IMR-90 (cell line): ENCODE measurements around the gene RPGRIP1L. TPM values are rescaled to one million over a fixed set of nuclear protein-coding genes. Genes with fewer than 3 reads are reported as not detected.

ENCODE experiments used
- ATAC-seq: fragments of 200-7000 bp; cut with Tn5 transposase; 2 replicates; pipeline ENCODE4 v1.9.1; 2020; ENCODE audit warnings: low read depth, mild to moderate bottlenecking, moderate library complexity
- BruUV-seq: library from RNA; stranded (reverse); fragments of 400-500 nt; replicated peaks from 2 replicates; lab custom pipeline; 2021; lab: Mats Ljungman, UMichigan
- CTCF ChIA-PET: fragments of 300-600 bp; formaldehyde crosslinking; extraction: SDS; loops from one replicate; lab custom pipeline; 2021; ENCODE audit warnings: antibody characterized with exemption; lab: Yijun Ruan, JAX
- POLR2A ChIA-PET: fragments of 300-600 bp; sonication (Branson Sonifier 250); formaldehyde crosslinking; loops from one replicate; lab custom pipeline; 2022; ENCODE audit warnings: antibody characterized with exemption; ENCODE audit not compliant: unreplicated experiment; lab: Charles Lee
- DNase-seq: peaks from one replicate; pipeline ENCODE4 v3.0.0; 2013
- H2AFZ ChIP-seq: replicated peaks from 2 replicates; pipeline ENCODE3; 2013; ENCODE audit warnings: low read length, mild to moderate bottlenecking; ENCODE audit not compliant: poor library complexity
- H2AK5ac ChIP-seq: 2 replicates; pipeline ENCODE4 v1.6.1; 2013; ENCODE audit warnings: low read depth, low read length, inconsistent platforms
- H2AK9ac ChIP-seq: replicated peaks from 2 replicates; pipeline ENCODE3; 2013; ENCODE audit warnings: mild to moderate bottlenecking, low read depth, low read length, moderate library complexity; ENCODE audit not compliant: poor library complexity
- H2BK120ac ChIP-seq: 2 replicates; pipeline ENCODE4 v1.6.1; 2013; ENCODE audit warnings: low read depth, low read length, inconsistent platforms
- H2BK15ac ChIP-seq: 3 replicates; pipeline ENCODE4 v1.6.1; 2013; ENCODE audit warnings: low read depth, low read length, inconsistent platforms
- H2BK20ac ChIP-seq: 2 replicates; pipeline ENCODE4 v1.6.1; 2013; ENCODE audit warnings: low read depth, mild to moderate bottlenecking, inconsistent platforms, low read length, moderate library complexity
- H2BK5ac ChIP-seq: 2 replicates; pipeline ENCODE4 v1.6.1; 2013; ENCODE audit warnings: mild to moderate bottlenecking, low read depth, low read length, inconsistent platforms; ENCODE audit not compliant: poor library complexity, severe bottlenecking
- H3K14ac ChIP-seq: replicated peaks from 2 replicates; pipeline ENCODE4 v1.6.1; 2013; ENCODE audit warnings: low read depth, low read length, inconsistent platforms
- H3K18ac ChIP-seq: 2 replicates; pipeline ENCODE4 v1.6.1; 2013; ENCODE audit warnings: low read depth, low read length, control low read depth
- H3K23ac ChIP-seq: 2 replicates; pipeline ENCODE4 v1.6.1; 2013; ENCODE audit warnings: low read depth, low read length, inconsistent platforms
- H3K27ac ChIP-seq: 2 replicates; pipeline ENCODE4 v1.5.1; 2013; ENCODE audit warnings: mild to moderate bottlenecking, control low read depth, low read length; ENCODE audit not compliant: insufficient read depth
- H3K27me3 ChIP-seq: 2 replicates; pipeline ENCODE4 v1.6.1; 2013; ENCODE audit warnings: low read length; ENCODE audit not compliant: control insufficient read depth, insufficient read depth
- H3K36me3 ChIP-seq: 2 replicates; pipeline ENCODE4 v1.6.1; 2013; ENCODE audit warnings: low read length, mixed read lengths; ENCODE audit not compliant: control insufficient read depth, insufficient read depth
- H3K4ac ChIP-seq: 2 replicates; pipeline ENCODE4 v1.6.1; 2013; ENCODE audit warnings: low read depth, low read length, inconsistent platforms
- H3K4me1 ChIP-seq: 2 replicates; pipeline ENCODE4 v1.6.1; 2013; ENCODE audit warnings: low read length, mixed read lengths; ENCODE audit not compliant: control insufficient read depth, insufficient read depth
- H3K4me2 ChIP-seq: 2 replicates; pipeline ENCODE4 v1.6.1; 2013; ENCODE audit warnings: low read depth, mild to moderate bottlenecking, control low read depth, low read length, moderate library complexity
- H3K4me3 ChIP-seq: 2 replicates; pipeline ENCODE4 v1.5.1; 2013; ENCODE audit warnings: low read depth, mild to moderate bottlenecking, control low read depth, low read length, moderate library complexity; ENCODE audit not compliant: insufficient read depth
- H3K56ac ChIP-seq: 2 replicates; pipeline ENCODE4 v1.6.1; 2013; ENCODE audit warnings: low read length, inconsistent platforms; ENCODE audit not compliant: insufficient read depth; ENCODE audit errors: extremely low read depth
- H3K79me1 ChIP-seq, 2 experiments: 2 replicates each; pipeline ENCODE4 v1.6.1; 2013; ENCODE audit warnings: low read length in 2 of 2, inconsistent platforms in 1 of 2, low read depth in 1 of 2
- H3K9ac ChIP-seq: 2 replicates; pipeline ENCODE4 v1.6.1; 2013; ENCODE audit warnings: low read depth, low read length, control low read depth
- H3K9me1 ChIP-seq: 2 replicates; pipeline ENCODE4 v1.6.1; 2013; ENCODE audit warnings: low read length, inconsistent platforms; ENCODE audit not compliant: insufficient read depth
- H3K9me3 ChIP-seq: 2 replicates; pipeline ENCODE4 v1.6.1; 2013; ENCODE audit warnings: low read length; ENCODE audit not compliant: control insufficient read depth, insufficient read depth
- H4K20me1 ChIP-seq: 2 replicates; pipeline ENCODE4 v1.6.1; 2013; ENCODE audit warnings: low read length, inconsistent platforms; ENCODE audit not compliant: insufficient read depth
- H4K5ac ChIP-seq: 2 replicates; pipeline ENCODE4 v1.6.1; 2013; ENCODE audit warnings: mild to moderate bottlenecking, low read depth, low read length, control low read depth
- H4K8ac ChIP-seq, 2 experiments: 2 replicates each; pipeline ENCODE4 v1.6.1; 2013; ENCODE audit warnings: low read depth in 2 of 2, low read length in 2 of 2, control low read depth in 1 of 2, inconsistent platforms in 1 of 2
- H4K91ac ChIP-seq: 2 replicates; pipeline ENCODE4 v1.6.1; 2013; ENCODE audit warnings: low read depth, low read length, inconsistent platforms; ENCODE audit not compliant: insufficient read depth
- FOS ChIP-seq: fragments of 150-350 bp; IDR thresholded peaks from 2 replicates; pipeline ENCODE4 v1.6.1; 2016; ENCODE audit warnings: low read depth, low read length
- MXI1 ChIP-seq: IDR thresholded peaks from 2 replicates; pipeline ENCODE4 v1.6.1; 2012; ENCODE audit warnings: low read depth, mild to moderate bottlenecking, low read length, moderate library complexity, borderline replicate concordance
- RAD21 ChIP-seq: IDR thresholded peaks from 2 replicates; pipeline ENCODE4 v1.6.1; 2012; ENCODE audit warnings: low read length, improper control_type of control experiment
- RFX5 ChIP-seq: IDR thresholded peaks from 2 replicates; pipeline ENCODE4 v1.8.0; 2012; ENCODE audit warnings: low read depth, mild to moderate bottlenecking, low read length, moderate library complexity
- SMC3 ChIP-seq: fragments of 150-350 bp; IDR thresholded peaks from 2 replicates; pipeline ENCODE4 v1.6.1; 2016; ENCODE audit warnings: low read depth, mild to moderate bottlenecking, antibody characterized with exemption, low read length, moderate library complexity
- dilution Hi-C: fragments of 300-500 bp; cut with HindIII; formaldehyde crosslinking; loops from one replicate; pipeline ENCODE4 v1.14.3; 2018; ENCODE audit warnings: low sequenced_read_pairs; ENCODE audit not compliant: unreplicated experiment
- in situ Hi-C: fragments of 300-500 bp; cut with MboI; formaldehyde crosslinking; loops from 3 replicates; pipeline ENCODE4 v1.14.3; 2019; ENCODE audit warnings: low sequenced_read_pairs, inconsistent platforms, mixed read lengths
- intact Hi-C: fragments of 100-400 bp; cut with micrococcal nuclease; formaldehyde crosslinking; loops from 2 replicates; pipeline ENCODE4 v1.10.0; 2022
- polyA plus RNA-seq, 3 experiments: library from polyadenylated mRNA; depleted of rRNA; stranded (reverse); fragments of >200 nt; gene quantifications; 2 replicates each; pipeline ENCODE4 v1.2.3, GENCODE V29; 2012; ENCODE audit warnings: low replicate concordance in 1 of 3
- total RNA-seq: library from RNA; depleted of rRNA; stranded (reverse); fragments of >200 nt; gene quantifications from 2 replicates; pipeline ENCODE4 v1.2.3, GENCODE V29; 2012

The RPGRIP1L gene
- total and polyA plus RNA-seq, 2 of the 4 experiments (the other 2 are of a cell fraction) = 7.3 to 10.4 TPM

- Histone ChIP-seq H4K91ac (no peak overlapping the region), H3K4me3 (no peak overlapping the region), H3K79me1 (peaks cover 18 to 49% of the 10 kb centered on the region in 2 experiments), H2BK15ac (no peak overlapping the region), H3K9ac (no peak overlapping the region), H3K18ac (no peak overlapping the region), H3K4me1 (peaks cover 2% of the 10 kb centered on the region; the same call in 1 of the 2 replicates), H3K9me3 (no peaks in the 10 kb centered on the region), H3K36me3 (no peaks in the 10 kb centered on the region), H2BK20ac (no peak overlapping the region), H3K4ac (no peak overlapping the region), H4K8ac (no peak overlapping the region), H4K20me1 (peaks cover 25% of the 10 kb centered on the region), H3K9me1 (peaks cover 2% of the 10 kb centered on the region; the same call in 1 of the 2 replicates), H2AK5ac (no peak overlapping the region), H2BK5ac (no peak overlapping the region), H3K23ac (no peak overlapping the region), H2AFZ (no peak overlapping the region), H2BK120ac (no peak overlapping the region), H3K14ac (no peak overlapping the region), H3K27ac (no peak overlapping the region), H4K5ac (no peak overlapping the region), H3K56ac (no peak overlapping the region), H3K4me2 (no peak overlapping the region), H2AK9ac (no peak overlapping the region), H3K27me3 (no peaks in the 10 kb centered on the region)
- ATAC-seq (no peak), DNase-seq (no peak)
- in situ Hi-C loops (no loop called here), dilution Hi-C loops (no loop called here), intact Hi-C loops (no loop called here)
- CTCF ChIA-PET = no interaction called here
- POLR2A ChIA-PET = no interaction called here
- no TSS peak for BruUV-seq
- TF ChIP-seq FOS (no peak), SMC3 (no peak), RFX5 (no peak), MXI1 (no peak), RAD21 (no peak)
These were observed 36.8 kb upstream of the RPGRIP1L start for GRCh38 chr16:53740476-53740875.
